ENCODE results near the gene SLC6A3. TPM values are rescaled to one million over a fixed set of nuclear protein-coding genes. Genes with fewer than 3 reads are reported as not detected.

The SLC6A3 gene
- total RNA-seq, 1 donor from 2014 or later, result 0.16 TPM

GRCh38 chr5:1366514-1366913, 78.7 kb downstream of the SLC6A3 start:
- no peak for TF ChIP-seq CTCF (conservative IDR thresholded peaks at IDR 0.05)
- Mint-ChIP-seq H3K4me3 (no peak overlapping the region), H3K9me3 (no peaks in the 10 kb centered on the region), H3K36me3 (ENCODE audit: low read depth) (no peaks in the 10 kb centered on the region), H3K27ac (ENCODE audit: unreplicated experiment) (no peak overlapping the region), H3K4me1 (no peaks in the 10 kb centered on the region), H3K27me3 (ENCODE audit: low read depth) (peaks cover 82% of the 10 kb centered on the region)
- no peak for DNase-seq (ENCODE audit: low read depth, low spot score)

GRCh38 chr5:1364211-1364610, 81.0 kb downstream of the SLC6A3 start:
- Mint-ChIP-seq H3K4me1 (no peaks in the 10 kb centered on the region), H3K27me3 (ENCODE audit: low read depth) (peaks cover 69% of the 10 kb centered on the region), H3K9me3 (no peaks in the 10 kb centered on the region), H3K4me3 (no peak overlapping the region), H3K36me3 (ENCODE audit: low read depth) (no peaks in the 10 kb centered on the region), H3K27ac (ENCODE audit: unreplicated experiment) (no peak overlapping the region)
- no peak for TF ChIP-seq CTCF (conservative IDR thresholded peaks at IDR 0.05)
- no peak for DNase-seq (ENCODE audit: low read depth, low spot score)

- peaks cover 63% of the 10 kb centered on the region for H3K27me3 Mint-ChIP-seq (ENCODE audit: low read depth)
- TF ChIP-seq CTCF (conservative IDR thresholded peaks at IDR 0.05), result no peak
- H3K9me3 Mint-ChIP-seq, result no peaks in the 10 kb centered on the region
- no peaks in the 10 kb centered on the region for H3K36me3 Mint-ChIP-seq (ENCODE audit: low read depth)
- H3K27ac Mint-ChIP-seq (ENCODE audit: unreplicated experiment), result no peak overlapping the region
- DNase-seq (ENCODE audit: low read depth, low spot score), result no peak
- H3K4me1 Mint-ChIP-seq, result no peaks in the 10 kb centered on the region
- no peak overlapping the region for H3K4me3 Mint-ChIP-seq
These were observed 81.7 kb downstream of the SLC6A3 start for GRCh38 chr5:1363581-1363980.

GRCh38 chr5:1363160-1363559, 82.1 kb downstream of the SLC6A3 start:
- Mint-ChIP-seq H3K4me3 (no peak overlapping the region), H3K36me3 (ENCODE audit: low read depth) (no peaks in the 10 kb centered on the region), H3K27ac (ENCODE audit: unreplicated experiment) (no peak overlapping the region), H3K4me1 (no peaks in the 10 kb centered on the region), H3K27me3 (ENCODE audit: low read depth) (peaks cover 59% of the 10 kb centered on the region), H3K9me3 (no peaks in the 10 kb centered on the region)
- no peak for TF ChIP-seq CTCF (conservative IDR thresholded peaks at IDR 0.05)
- DNase-seq (ENCODE audit: low read depth, low spot score), result no peak

GRCh38 chr5:1362242-1363015, 82.8 kb downstream of the SLC6A3 start:
- Mint-ChIP-seq H3K4me1 (no peaks in the 10 kb centered on the region), H3K27me3 (ENCODE audit: low read depth) (peaks cover 52% of the 10 kb centered on the region), H3K27ac (ENCODE audit: unreplicated experiment) (no peak overlapping the region), H3K9me3 (no peaks in the 10 kb centered on the region), H3K36me3 (ENCODE audit: low read depth) (no peaks in the 10 kb centered on the region), H3K4me3 (no peak overlapping the region)
- TF ChIP-seq CTCF (conservative IDR thresholded peaks at IDR 0.05), result no peak
- no peak for DNase-seq (ENCODE audit: low read depth, low spot score)
